Neural progenitor cell (in vitro differentiated cells): Measurements from ENCODE around the gene NBEAL2.

Experiments used
- EZH2 ChIP-seq: fragments of 200-600 bp; sonication (generic); IDR thresholded peaks from 2 replicates; pipeline ENCODE4 v1.6.1; 2017; ENCODE audit warnings: antibody characterized with exemption, mild to moderate bottlenecking, moderate library complexity
- EZH2phosphoT487 ChIP-seq: fragments of 200-600 bp; sonication (generic); IDR thresholded peaks from 2 replicates; pipeline ENCODE4 v1.6.1; 2017; ENCODE audit warnings: antibody characterized with exemption
- TF ChIP-seq, protein P1 (sequence below): fragments of 200-600 bp; sonication (generic); IDR thresholded peaks from 2 replicates; pipeline ENCODE4 v1.5.1; 2017; ENCODE audit warnings: antibody characterized with exemption, mild to moderate bottlenecking

DNA sequence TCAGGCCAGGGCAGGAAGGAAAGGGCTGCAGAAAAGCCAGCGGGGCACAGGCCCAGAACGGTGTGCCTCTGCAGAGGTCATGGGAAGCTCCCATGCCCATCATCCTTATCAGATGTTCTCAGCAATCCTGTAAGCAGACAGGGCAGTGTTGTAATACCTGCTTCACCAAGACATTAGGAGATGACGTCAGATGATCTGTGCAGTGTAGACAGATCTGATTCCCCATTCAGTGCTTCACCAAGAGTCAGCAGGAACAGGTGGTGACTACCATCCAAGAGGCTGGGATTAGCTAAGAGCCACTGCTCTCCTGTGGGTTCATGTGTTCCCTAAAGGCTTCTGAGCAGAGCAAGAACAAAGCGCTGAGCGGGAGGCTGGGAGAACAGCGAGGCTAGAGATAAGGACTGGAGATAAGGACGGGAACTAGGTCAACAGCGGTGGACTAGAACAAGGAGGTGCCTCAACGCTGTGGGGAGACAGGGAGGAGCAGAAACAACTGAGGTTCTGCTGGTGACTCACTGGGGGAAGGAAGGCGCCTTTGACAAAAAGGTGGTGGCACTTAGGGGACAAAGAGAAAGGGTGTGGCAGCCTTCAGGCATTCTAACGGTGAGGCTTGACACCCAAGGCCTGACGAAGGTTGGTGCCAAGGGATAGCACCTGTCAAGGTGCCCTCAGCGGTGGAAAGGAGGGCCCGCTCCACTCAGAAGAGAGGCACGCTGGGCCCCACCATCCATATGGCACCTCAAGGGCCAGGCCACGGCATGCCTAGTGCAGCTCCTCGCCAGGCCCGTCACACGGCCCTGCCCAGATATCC is 31.3 kb upstream of the NBEAL2 start:
- TF ChIP-seq, protein P1, sequence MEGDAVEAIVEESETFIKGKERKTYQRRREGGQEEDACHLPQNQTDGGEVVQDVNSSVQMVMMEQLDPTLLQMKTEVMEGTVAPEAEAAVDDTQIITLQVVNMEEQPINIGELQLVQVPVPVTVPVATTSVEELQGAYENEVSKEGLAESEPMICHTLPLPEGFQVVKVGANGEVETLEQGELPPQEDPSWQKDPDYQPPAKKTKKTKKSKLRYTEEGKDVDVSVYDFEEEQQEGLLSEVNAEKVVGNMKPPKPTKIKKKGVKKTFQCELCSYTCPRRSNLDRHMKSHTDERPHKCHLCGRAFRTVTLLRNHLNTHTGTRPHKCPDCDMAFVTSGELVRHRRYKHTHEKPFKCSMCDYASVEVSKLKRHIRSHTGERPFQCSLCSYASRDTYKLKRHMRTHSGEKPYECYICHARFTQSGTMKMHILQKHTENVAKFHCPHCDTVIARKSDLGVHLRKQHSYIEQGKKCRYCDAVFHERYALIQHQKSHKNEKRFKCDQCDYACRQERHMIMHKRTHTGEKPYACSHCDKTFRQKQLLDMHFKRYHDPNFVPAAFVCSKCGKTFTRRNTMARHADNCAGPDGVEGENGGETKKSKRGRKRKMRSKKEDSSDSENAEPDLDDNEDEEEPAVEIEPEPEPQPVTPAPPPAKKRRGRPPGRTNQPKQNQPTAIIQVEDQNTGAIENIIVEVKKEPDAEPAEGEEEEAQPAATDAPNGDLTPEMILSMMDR, result no peak
- TF ChIP-seq EZH2phosphoT487 (no peak), EZH2 (no peak)
